Neural progenitor cell (in vitro differentiated cells): ENCODE measurements around the gene NEK6.

Experiments
- EZH2 ChIP-seq: fragments of 200-600 bp; sonication (generic); IDR thresholded peaks from 2 replicates; pipeline ENCODE4 v1.6.1; 2017; ENCODE audit warnings: antibody characterized with exemption, mild to moderate bottlenecking, moderate library complexity
- EZH2phosphoT487 ChIP-seq: fragments of 200-600 bp; sonication (generic); IDR thresholded peaks from 2 replicates; pipeline ENCODE4 v1.6.1; 2017; ENCODE audit warnings: antibody characterized with exemption
- TF ChIP-seq, protein P1 (sequence below): fragments of 200-600 bp; sonication (generic); IDR thresholded peaks from 2 replicates; pipeline ENCODE4 v1.5.1; 2017; ENCODE audit warnings: antibody characterized with exemption, mild to moderate bottlenecking

DNA sequence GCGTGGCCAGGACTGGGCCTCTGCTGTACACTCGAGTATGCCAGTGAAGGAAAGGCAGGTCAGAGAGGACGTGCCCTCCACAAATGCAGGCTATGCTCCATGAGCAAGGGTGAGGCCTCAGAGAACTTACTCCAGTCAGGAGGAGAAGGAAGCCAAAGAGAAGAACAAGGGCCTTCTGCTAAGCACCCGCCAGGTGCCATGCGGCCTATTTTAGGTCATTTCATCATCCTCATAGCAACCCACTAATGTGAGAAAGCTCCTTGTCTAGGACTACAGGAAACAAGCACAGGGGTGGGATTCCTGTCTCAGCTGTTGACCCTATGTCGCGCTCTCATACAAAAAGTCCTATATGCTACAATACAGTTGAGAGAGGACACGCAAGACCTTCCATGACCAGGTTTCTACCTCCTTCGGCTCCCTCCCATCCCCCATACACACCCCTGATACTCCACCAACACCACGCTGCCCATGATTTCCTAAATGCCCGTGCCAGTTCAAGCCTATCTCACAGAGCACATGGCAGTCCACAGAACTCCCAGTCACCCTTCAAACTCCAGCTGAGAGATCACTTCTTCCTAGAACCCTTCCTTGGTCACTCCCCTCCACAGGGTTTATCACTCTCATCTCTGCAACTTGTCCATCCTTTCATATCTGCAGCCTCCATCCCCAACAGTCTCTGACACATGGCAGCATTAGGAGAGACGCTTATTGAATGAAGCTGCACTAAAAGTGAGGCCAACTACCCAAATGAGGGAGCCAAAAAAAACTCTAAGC is 130.7 kb downstream of the NEK6 start:
- TF ChIP-seq, protein P1, sequence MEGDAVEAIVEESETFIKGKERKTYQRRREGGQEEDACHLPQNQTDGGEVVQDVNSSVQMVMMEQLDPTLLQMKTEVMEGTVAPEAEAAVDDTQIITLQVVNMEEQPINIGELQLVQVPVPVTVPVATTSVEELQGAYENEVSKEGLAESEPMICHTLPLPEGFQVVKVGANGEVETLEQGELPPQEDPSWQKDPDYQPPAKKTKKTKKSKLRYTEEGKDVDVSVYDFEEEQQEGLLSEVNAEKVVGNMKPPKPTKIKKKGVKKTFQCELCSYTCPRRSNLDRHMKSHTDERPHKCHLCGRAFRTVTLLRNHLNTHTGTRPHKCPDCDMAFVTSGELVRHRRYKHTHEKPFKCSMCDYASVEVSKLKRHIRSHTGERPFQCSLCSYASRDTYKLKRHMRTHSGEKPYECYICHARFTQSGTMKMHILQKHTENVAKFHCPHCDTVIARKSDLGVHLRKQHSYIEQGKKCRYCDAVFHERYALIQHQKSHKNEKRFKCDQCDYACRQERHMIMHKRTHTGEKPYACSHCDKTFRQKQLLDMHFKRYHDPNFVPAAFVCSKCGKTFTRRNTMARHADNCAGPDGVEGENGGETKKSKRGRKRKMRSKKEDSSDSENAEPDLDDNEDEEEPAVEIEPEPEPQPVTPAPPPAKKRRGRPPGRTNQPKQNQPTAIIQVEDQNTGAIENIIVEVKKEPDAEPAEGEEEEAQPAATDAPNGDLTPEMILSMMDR: no peak
- TF ChIP-seq EZH2phosphoT487: no peak
- TF ChIP-seq EZH2: no peak
